SU-DHL-6 (cell line): ENCODE measurements around the gene MIER2.

Experiments
- H2AFZ ChIP-seq: fragments of 200-600 bp; sonication (generic); 2 replicates; pipeline ENCODE4 v1.6.1; 2014; ENCODE audit warnings: low read depth, mild to moderate bottlenecking, moderate library complexity, mixed read lengths, antibody characterized with exemption, low read length; ENCODE audit not compliant: severe bottlenecking
- H3F3A ChIP-seq: fragments of 200-600 bp; shearing (Covaris generic); 2 replicates; pipeline ENCODE4 v1.6.0; 2016; ENCODE audit warnings: antibody characterized with exemption, mild to moderate bottlenecking; ENCODE audit not compliant: insufficient read depth
- H3K27ac ChIP-seq: fragments of 200-600 bp; sonication (generic); 2 replicates; pipeline ENCODE4 v1.5.1; 2016; ENCODE audit warnings: low read depth, mild to moderate bottlenecking, low read length, moderate library complexity, mixed read lengths
- H3K27me3 ChIP-seq: fragments of 200-600 bp; sonication (generic), shearing (Covaris generic); 2 replicates; pipeline ENCODE4 v1.6.0; 2014; ENCODE audit warnings: mild to moderate bottlenecking, low read length
- H3K36me3 ChIP-seq: fragments of 200-600 bp; sonication (generic); 2 replicates; pipeline ENCODE4 v1.6.1; 2014; ENCODE audit warnings: mild to moderate bottlenecking, low read length, mixed read lengths
- H3K4me2 ChIP-seq: fragments of 300-600, 200-600 bp; shearing (Covaris generic), sonication (generic); 2 replicates; pipeline ENCODE4 v1.6.0; 2014; ENCODE audit warnings: low read length, low read depth, mild to moderate bottlenecking; ENCODE audit not compliant: poor library complexity, severe bottlenecking
- H3K4me3 ChIP-seq: fragments of 200-600 bp; sonication (generic); 2 replicates; pipeline ENCODE4 v1.5.1; 2014; ENCODE audit warnings: antibody characterized with exemption, low read length, mild to moderate bottlenecking, mixed read lengths; ENCODE audit not compliant: insufficient read depth, poor library complexity, severe bottlenecking
- H3K79me2 ChIP-seq: fragments of 200-600 bp; sonication (generic); 2 replicates; pipeline ENCODE4 v1.6.1; 2014; ENCODE audit warnings: mild to moderate bottlenecking, low read length, moderate library complexity; ENCODE audit not compliant: insufficient read depth
- H3K9ac ChIP-seq: fragments of 200-600 bp; sonication (generic); 2 replicates; pipeline ENCODE4 v1.7.0; 2014; ENCODE audit warnings: mild to moderate bottlenecking, low read length
- H3K9me2 ChIP-seq: fragments of 200-600 bp; sonication (generic); replicated peaks from 2 replicates; pipeline ENCODE4 v1.6.1; 2014; ENCODE audit warnings: low read length; ENCODE audit not compliant: insufficient read depth
- H3K9me3 ChIP-seq: fragments of 200-600 bp; sonication (generic); 2 replicates; pipeline ENCODE4 v1.6.1; 2014; ENCODE audit warnings: low read length, mixed read lengths; ENCODE audit not compliant: insufficient read depth
- H4K20me1 ChIP-seq: fragments of 200-600 bp; sonication (generic); 2 replicates; pipeline ENCODE4 v1.6.1; 2014; ENCODE audit warnings: low read depth, mild to moderate bottlenecking, antibody characterized with exemption, low read length, moderate library complexity, mixed read lengths
- EZH2phosphoT487 ChIP-seq: fragments of 200-600 bp; sonication (generic), shearing (Covaris generic); conservative IDR thresholded peaks from 2 replicates; pipeline ENCODE4 v1.6.1; 2018; ENCODE audit warnings: mild to moderate bottlenecking, antibody characterized with exemption, low read length, moderate library complexity, mixed read lengths
- TF ChIP-seq, protein P1 (sequence below): fragments of 200-600 bp; sonication (generic); IDR thresholded peaks from one replicate; pipeline ENCODE4 v1.5.1; 2017; ENCODE audit warnings: antibody characterized with exemption, mild to moderate bottlenecking, low read length, moderate library complexity; ENCODE audit not compliant: insufficient read depth, poor library complexity, severe bottlenecking

Gene MIER2

DNA sequence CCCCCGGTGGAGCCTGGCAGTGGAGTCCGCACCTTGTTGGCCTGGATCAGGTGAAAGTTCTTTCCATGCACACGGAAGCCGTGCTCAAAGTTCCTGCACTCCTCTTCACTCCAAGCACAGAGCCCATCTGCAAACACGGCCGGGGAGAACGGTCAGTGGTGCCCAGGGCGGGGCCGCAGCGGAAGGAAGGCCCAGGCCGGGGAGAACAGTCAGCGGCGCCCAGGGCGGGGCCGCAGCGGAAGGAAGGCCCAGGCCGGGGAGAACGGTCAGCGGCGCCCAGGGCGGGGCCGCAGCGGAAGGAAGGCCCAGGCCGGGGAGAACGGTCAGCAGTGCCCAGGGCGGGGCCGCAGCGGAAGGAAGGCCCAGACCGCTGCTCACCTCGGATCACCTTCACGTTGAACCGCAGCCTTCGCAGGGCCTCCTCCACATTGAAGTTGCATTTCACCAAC, 32.8 kb downstream of the MIER2 start:
- Histone ChIP-seq H3K27ac (no peak overlapping the region), H3K4me2 (no peak overlapping the region), H2AFZ (no peak overlapping the region), H3K36me3 (no peaks in the 10 kb centered on the region), H3K9ac (no peak overlapping the region), H4K20me1 (no peaks in the 10 kb centered on the region), H3K4me3 (no peak overlapping the region), H3K79me2 (no peaks in the 10 kb centered on the region), H3F3A (no peaks in the 10 kb centered on the region), H3K9me3 (no peaks in the 10 kb centered on the region), H3K27me3 (no peaks in the 10 kb centered on the region), H3K9me2 (no peaks in the 10 kb centered on the region)
- TF ChIP-seq EZH2phosphoT487, result no peak
- TF ChIP-seq, protein P1, sequence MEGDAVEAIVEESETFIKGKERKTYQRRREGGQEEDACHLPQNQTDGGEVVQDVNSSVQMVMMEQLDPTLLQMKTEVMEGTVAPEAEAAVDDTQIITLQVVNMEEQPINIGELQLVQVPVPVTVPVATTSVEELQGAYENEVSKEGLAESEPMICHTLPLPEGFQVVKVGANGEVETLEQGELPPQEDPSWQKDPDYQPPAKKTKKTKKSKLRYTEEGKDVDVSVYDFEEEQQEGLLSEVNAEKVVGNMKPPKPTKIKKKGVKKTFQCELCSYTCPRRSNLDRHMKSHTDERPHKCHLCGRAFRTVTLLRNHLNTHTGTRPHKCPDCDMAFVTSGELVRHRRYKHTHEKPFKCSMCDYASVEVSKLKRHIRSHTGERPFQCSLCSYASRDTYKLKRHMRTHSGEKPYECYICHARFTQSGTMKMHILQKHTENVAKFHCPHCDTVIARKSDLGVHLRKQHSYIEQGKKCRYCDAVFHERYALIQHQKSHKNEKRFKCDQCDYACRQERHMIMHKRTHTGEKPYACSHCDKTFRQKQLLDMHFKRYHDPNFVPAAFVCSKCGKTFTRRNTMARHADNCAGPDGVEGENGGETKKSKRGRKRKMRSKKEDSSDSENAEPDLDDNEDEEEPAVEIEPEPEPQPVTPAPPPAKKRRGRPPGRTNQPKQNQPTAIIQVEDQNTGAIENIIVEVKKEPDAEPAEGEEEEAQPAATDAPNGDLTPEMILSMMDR, result no peak

DNA sequence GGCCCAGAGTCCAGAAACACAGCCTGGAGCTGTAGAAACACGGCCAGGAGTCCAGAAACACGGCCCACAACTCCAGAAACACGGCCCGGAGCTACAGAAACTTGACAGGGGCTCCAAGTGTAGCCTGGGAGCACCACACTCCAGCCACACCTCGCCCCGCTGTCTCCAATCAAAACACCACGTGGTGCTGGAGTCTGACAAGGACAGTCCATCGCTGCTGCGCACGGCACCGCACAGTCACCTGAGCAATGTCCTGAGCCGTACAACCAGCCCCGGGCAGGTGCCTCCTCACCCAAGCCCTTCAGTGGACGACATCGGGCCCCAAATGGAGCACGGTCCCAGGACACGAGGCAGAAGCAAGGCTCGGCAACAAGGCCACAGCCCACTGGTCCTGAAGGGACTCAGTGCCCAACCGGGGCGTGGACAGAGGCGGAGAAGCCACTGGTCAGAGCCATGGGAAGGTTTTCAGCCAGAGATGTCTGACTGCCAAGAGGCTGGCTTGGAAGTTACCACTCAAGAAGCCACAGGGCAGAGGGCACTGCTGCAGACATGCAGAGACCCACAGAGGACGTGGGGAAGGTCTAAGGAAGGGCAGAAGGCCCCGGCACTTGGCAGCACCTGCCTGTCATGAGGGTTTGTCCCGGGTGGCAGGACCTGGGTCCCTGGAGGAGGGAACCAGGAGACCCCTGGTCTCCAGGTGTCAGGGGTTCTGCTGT, 33.7 kb downstream of the MIER2 start:
- H3K36me3 ChIP-seq, result no peaks in the 10 kb centered on the region
- no peaks in the 10 kb centered on the region for H4K20me1 ChIP-seq
- TF ChIP-seq EZH2phosphoT487, result no peak
- TF ChIP-seq, protein P1, result no peak

DNA sequence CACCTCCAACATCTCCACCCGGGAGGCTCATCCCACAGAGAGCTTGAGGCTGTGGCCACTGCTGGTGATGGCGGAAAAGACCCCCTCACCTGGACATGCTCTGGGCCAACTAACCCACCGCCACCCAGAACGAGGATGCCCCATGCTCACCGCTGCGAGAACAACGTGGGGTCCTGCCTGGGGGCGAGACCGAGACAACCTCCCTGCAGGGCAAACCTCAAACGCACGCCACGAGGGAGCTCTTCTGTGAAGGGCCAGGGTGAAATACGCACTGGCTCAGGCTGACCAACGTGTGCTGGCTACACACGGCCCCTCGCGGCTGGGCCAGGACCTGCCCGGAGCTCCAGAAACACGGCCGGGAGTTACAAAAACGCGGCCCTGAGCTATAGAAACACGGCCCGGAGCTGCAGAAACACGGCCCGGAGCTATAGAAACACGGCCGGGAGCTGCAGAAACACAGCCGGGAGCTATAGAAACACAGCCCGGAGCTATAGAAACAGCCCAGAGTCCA, 34.4 kb downstream of the MIER2 start:
- Histone ChIP-seq H3F3A (no peaks in the 10 kb centered on the region), H3K36me3 (no peaks in the 10 kb centered on the region), H3K9me2 (no peaks in the 10 kb centered on the region), H3K27ac (no peak overlapping the region), H3K9ac (no peak overlapping the region), H3K9me3 (no peaks in the 10 kb centered on the region), H4K20me1 (no peaks in the 10 kb centered on the region), H3K4me3 (no peak overlapping the region), H3K4me2 (no peak overlapping the region), H2AFZ (no peak overlapping the region), H3K27me3 (no peaks in the 10 kb centered on the region), H3K79me2 (no peaks in the 10 kb centered on the region)
- TF ChIP-seq, protein P1, result no peak
- no peak for TF ChIP-seq EZH2phosphoT487

More for the DNA sequence above, 33.7 kb downstream of the MIER2 start:
- H3K9me3 ChIP-seq, result no peaks in the 10 kb centered on the region
- no peak overlapping the region for H3K27ac ChIP-seq
- no peaks in the 10 kb centered on the region for H3K9me2 ChIP-seq
- H3K9ac ChIP-seq, result no peak overlapping the region
- no peak overlapping the region for H2AFZ ChIP-seq
- no peaks in the 10 kb centered on the region for H3F3A ChIP-seq
- H3K4me2 ChIP-seq, result no peak overlapping the region
- no peak overlapping the region for H3K4me3 ChIP-seq
- H3K79me2 ChIP-seq, result no peaks in the 10 kb centered on the region
- no peaks in the 10 kb centered on the region for H3K27me3 ChIP-seq
